ENCODE data around the gene PDCL3.

GRCh38 chr2:100539221-100539620 is 23.6 kb upstream of the PDCL3 start:
- TF ChIP-seq CTCF (IDR thresholded peaks at IDR 0.05) (no peak), POLR2AphosphoS5 (IDR thresholded peaks at IDR 0.05) (no peak), POLR2A (IDR thresholded peaks at IDR 0.05) (no peak), EP300 (IDR thresholded peaks at IDR 0.05) (no peak)
